Panc1 (cell line): Measurements from ENCODE around the gene RUVBL1. TPM values are rescaled to one million over a fixed set of nuclear protein-coding genes. Genes with fewer than 3 reads are reported as not detected.

ENCODE experiments used
- ATAC-seq: fragments of 200-7000 bp; cut with Tn5 transposase; 2 replicates; pipeline ENCODE4 v1.9.1; 2020; ENCODE audit warnings: mild to moderate bottlenecking, moderate library complexity
- BruUV-seq: library from RNA; stranded (reverse); fragments of 400-500 nt; replicated peaks from 2 replicates; lab custom pipeline; 2021; lab: Mats Ljungman, UMichigan
- CTCF ChIA-PET: fragments of 300-600 bp; sonication (Branson Sonifier 250); formaldehyde crosslinking; loops from one replicate; lab custom pipeline; 2022; ENCODE audit warnings: antibody characterized with exemption; lab: Charles Lee
- POLR2A ChIA-PET: fragments of 300-600 bp; sonication (Branson Sonifier 250); formaldehyde crosslinking; loops from one replicate; lab custom pipeline; 2022; ENCODE audit warnings: antibody characterized with exemption; lab: Charles Lee
- DNase-seq: peaks from one replicate; pipeline ENCODE4 v3.0.0-alpha.2; 2010; ENCODE audit warnings: low read depth, low spot score
- H3K27ac ChIP-seq: 2 replicates; pipeline ENCODE4 v1.5.1; 2011; ENCODE audit warnings: mild to moderate bottlenecking, low read length, inconsistent platforms
- H3K27me3 ChIP-seq: fragments of 200-500 bp; sonication (Bioruptor generic); 2 replicates; pipeline ENCODE4 v1.6.0; 2014; ENCODE audit warnings: low read length, inconsistent platforms; ENCODE audit not compliant: control insufficient read depth, insufficient read depth
- H3K36me3 ChIP-seq: fragments of 200-500 bp; sonication (Bioruptor generic); 2 replicates; pipeline ENCODE4 v1.5.1; 2014; ENCODE audit warnings: inconsistent platforms, mild to moderate bottlenecking, low read length, moderate library complexity; ENCODE audit not compliant: control insufficient read depth, insufficient read depth
- H3K4me1 ChIP-seq: 2 replicates; pipeline ENCODE4 v1.5.1; 2011; ENCODE audit warnings: inconsistent platforms, mild to moderate bottlenecking, low read length, moderate library complexity; ENCODE audit not compliant: control insufficient read depth, insufficient read depth
- H3K4me3 ChIP-seq, 2 experiments: 2 replicates each; pipeline ENCODE4 v1.5.1; 2011 to 2012; ENCODE audit warnings: low read depth in 2 of 2, low read length in 2 of 2, mild to moderate bottlenecking in 2 of 2, inconsistent platforms in 1 of 2, moderate library complexity in 1 of 2
- H3K9me3 ChIP-seq: fragments of 200-500 bp; sonication (Bioruptor generic); 2 replicates; pipeline ENCODE4 v1.5.1; 2014; ENCODE audit warnings: low read depth, mild to moderate bottlenecking, inconsistent platforms, low read length, moderate library complexity; ENCODE audit not compliant: control insufficient read depth, insufficient read depth
- POLR2AphosphoS5 ChIP-seq: IDR thresholded peaks from 2 replicates; pipeline ENCODE4 v1.6.1; 2012; ENCODE audit warnings: mild to moderate bottlenecking, low read depth, low read length, moderate library complexity
- SIN3A ChIP-seq: IDR thresholded peaks from 2 replicates; pipeline ENCODE4 v1.6.1; 2012; ENCODE audit warnings: low read depth, mild to moderate bottlenecking, low read length, moderate library complexity, borderline replicate concordance; ENCODE audit not compliant: insufficient read depth
- TCF7L2 ChIP-seq: IDR thresholded peaks from 2 replicates; pipeline ENCODE4 v1.6.1; 2011; ENCODE audit warnings: mild to moderate bottlenecking, low read depth, low read length, inconsistent platforms
- in situ Hi-C: cut with HindIII; loops from 2 replicates; pipeline ENCODE4 v1.10.0; 2016; ENCODE audit warnings: low sequenced_read_pairs, low pct_unique_long_range_greater_than_20kb
- intact Hi-C: fragments of 100-400 bp; cut with micrococcal nuclease; formaldehyde crosslinking; loops from one replicate; pipeline ENCODE4 v1.10.0; 2022; ENCODE audit not compliant: unreplicated experiment
- total RNA-seq: library from RNA; stranded (reverse); gene quantifications from one replicate; pipeline ENCODE4 v1.2.1, GENCODE V29; 2021; ENCODE audit not compliant: unreplicated experiment
- TF ChIP-seq, protein P1 (sequence below), 2 experiments: IDR thresholded peaks; 2 replicates each; pipeline ENCODE4 v1.6.1; 2011 to 2012; ENCODE audit warnings: low read depth in 2 of 2, control low read depth in 1 of 2, low read length in 1 of 2, mild to moderate bottlenecking in 1 of 2, moderate library complexity in 1 of 2; ENCODE audit not compliant: insufficient read depth in 1 of 2
- TF ChIP-seq, protein P2 (sequence below): fragments of 450-650 bp; IDR thresholded peaks from 2 replicates; pipeline ENCODE4 v1.5.1; 2017; ENCODE audit warnings: mild to moderate bottlenecking

Gene RUVBL1
- total RNA-seq, 1 experiment from 2014 or later, result 122 TPM

DNA sequence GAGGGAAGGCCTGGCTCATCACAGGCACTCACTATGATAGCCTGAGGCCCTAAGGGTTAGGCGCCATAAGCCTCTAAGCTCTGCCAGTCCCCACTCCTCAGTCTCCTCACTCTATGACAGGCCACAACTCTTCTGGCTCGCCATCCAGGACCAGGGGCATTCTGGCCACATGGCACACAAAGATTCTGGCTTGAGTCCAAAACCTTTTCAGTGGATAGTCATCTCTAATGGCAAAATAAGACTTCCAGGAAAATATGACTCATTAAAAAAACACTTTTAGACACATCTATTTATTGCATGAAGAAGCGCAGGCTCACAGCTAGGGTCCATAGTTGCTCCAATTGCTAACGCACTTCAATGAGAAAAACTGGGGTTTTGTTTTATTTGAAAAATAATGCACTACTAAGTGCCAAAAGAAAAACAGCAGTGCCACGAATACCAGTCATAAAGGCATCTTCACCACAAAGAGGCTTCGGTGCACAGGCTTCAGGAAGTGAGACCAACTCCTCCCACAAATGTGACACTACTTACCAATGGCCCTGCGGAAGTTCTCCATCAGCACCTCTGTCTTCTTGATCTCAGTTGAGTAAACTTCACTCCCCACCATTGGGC lies 11.1 kb downstream of the RUVBL1 start:
- intact Hi-C loops, result no loop called here
- Histone ChIP-seq H3K27me3 (no peaks in the 10 kb centered on the region), H3K36me3 (peaks cover 52% of the 10 kb centered on the region), H3K4me3 (no peak overlapping the region), H3K4me1 (no peaks in the 10 kb centered on the region), H3K9me3 (no peaks in the 10 kb centered on the region), H3K27ac (no peak overlapping the region)
- TF ChIP-seq POLR2AphosphoS5 (no peak), TCF7L2 (no peak)
- in situ Hi-C loops, result no loop called here
- POLR2A ChIA-PET, result no interaction called here
- BruUV-seq, result no TSS peak
- peak; percentile 22 for DNase-seq
- ATAC-seq, result peak; percentile 72; the same call in 1 of the 2 replicates
- CTCF ChIA-PET, result no interaction called here

DNA sequence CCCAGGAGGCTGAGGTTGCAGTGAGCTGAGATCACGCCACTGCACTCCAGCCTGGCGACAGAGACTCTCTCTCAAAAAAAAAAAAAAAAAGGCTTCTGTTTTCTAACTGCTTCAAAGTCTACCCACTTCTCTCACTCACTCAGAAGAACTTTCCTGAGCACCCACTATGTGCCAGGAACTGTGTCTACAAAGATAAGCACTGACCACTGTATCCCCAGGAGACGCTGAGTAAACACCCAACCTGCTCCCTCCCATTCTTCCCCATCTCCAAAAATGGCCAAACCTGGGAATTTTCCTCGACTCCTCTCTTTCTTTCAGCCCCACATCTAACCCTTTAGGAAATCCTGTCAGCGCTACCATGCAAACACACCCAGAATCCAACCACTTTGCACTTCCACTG lies 12.5 kb downstream of the RUVBL1 start:
- no peak for DNase-seq
- Histone ChIP-seq H3K36me3 (peaks cover 48% of the 10 kb centered on the region), H3K27ac (no peak overlapping the region), H3K9me3 (no peaks in the 10 kb centered on the region), H3K4me3 (no peak overlapping the region), H3K27me3 (no peaks in the 10 kb centered on the region), H3K4me1 (no peaks in the 10 kb centered on the region)
- TF ChIP-seq TCF7L2 (no peak), SIN3A (no peak), POLR2AphosphoS5 (no peak)
- TF ChIP-seq, protein P1, sequence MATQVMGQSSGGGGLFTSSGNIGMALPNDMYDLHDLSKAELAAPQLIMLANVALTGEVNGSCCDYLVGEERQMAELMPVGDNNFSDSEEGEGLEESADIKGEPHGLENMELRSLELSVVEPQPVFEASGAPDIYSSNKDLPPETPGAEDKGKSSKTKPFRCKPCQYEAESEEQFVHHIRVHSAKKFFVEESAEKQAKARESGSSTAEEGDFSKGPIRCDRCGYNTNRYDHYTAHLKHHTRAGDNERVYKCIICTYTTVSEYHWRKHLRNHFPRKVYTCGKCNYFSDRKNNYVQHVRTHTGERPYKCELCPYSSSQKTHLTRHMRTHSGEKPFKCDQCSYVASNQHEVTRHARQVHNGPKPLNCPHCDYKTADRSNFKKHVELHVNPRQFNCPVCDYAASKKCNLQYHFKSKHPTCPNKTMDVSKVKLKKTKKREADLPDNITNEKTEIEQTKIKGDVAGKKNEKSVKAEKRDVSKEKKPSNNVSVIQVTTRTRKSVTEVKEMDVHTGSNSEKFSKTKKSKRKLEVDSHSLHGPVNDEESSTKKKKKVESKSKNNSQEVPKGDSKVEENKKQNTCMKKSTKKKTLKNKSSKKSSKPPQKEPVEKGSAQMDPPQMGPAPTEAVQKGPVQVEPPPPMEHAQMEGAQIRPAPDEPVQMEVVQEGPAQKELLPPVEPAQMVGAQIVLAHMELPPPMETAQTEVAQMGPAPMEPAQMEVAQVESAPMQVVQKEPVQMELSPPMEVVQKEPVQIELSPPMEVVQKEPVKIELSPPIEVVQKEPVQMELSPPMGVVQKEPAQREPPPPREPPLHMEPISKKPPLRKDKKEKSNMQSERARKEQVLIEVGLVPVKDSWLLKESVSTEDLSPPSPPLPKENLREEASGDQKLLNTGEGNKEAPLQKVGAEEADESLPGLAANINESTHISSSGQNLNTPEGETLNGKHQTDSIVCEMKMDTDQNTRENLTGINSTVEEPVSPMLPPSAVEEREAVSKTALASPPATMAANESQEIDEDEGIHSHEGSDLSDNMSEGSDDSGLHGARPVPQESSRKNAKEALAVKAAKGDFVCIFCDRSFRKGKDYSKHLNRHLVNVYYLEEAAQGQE (IDR thresholded peaks at IDR 0.05; ENCODE audit: insufficient read depth in 1 of 2, low read depth in 2 of 2, low read length in 1 of 2), result no peak
- TF ChIP-seq, protein P2, sequence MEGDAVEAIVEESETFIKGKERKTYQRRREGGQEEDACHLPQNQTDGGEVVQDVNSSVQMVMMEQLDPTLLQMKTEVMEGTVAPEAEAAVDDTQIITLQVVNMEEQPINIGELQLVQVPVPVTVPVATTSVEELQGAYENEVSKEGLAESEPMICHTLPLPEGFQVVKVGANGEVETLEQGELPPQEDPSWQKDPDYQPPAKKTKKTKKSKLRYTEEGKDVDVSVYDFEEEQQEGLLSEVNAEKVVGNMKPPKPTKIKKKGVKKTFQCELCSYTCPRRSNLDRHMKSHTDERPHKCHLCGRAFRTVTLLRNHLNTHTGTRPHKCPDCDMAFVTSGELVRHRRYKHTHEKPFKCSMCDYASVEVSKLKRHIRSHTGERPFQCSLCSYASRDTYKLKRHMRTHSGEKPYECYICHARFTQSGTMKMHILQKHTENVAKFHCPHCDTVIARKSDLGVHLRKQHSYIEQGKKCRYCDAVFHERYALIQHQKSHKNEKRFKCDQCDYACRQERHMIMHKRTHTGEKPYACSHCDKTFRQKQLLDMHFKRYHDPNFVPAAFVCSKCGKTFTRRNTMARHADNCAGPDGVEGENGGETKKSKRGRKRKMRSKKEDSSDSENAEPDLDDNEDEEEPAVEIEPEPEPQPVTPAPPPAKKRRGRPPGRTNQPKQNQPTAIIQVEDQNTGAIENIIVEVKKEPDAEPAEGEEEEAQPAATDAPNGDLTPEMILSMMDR, result no peak
- ChIA-PET CTCF (no interaction called here), POLR2A (no interaction called here)
- intact Hi-C loops (no loop called here), in situ Hi-C loops (no loop called here)
- no TSS peak for BruUV-seq
- no peak for ATAC-seq

DNA sequence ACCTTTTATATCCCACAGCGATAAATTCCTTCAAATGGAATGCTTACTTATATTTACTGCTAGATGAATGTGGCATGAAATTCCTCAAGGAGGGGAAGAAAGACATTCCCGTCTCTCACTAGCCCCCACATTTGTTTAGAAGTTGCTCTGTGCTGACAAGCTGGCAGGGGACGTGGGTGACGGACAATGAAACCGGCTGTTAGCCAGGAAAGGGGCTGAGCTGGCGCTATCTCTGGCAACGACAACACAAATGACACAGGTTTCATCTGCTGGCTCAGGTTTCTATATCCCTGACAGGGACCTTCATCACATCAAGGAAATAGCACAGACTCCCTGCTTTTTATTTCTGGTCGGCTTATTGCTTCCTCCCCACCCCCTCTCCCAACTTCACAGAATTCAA lies 15.8 kb downstream of the RUVBL1 start:
- Histone ChIP-seq H3K4me1 (no peaks in the 10 kb centered on the region), H3K36me3 (peaks cover 33% of the 10 kb centered on the region), H3K4me3 (no peak overlapping the region), H3K9me3 (no peaks in the 10 kb centered on the region), H3K27ac (no peak overlapping the region), H3K27me3 (no peaks in the 10 kb centered on the region)
- CTCF ChIA-PET, result no interaction called here
- TSS peak; percentile 13 for BruUV-seq
- in situ Hi-C loops, result no loop called here
- TF ChIP-seq SIN3A (no peak), POLR2AphosphoS5 (no peak), TCF7L2 (no peak)
- TF ChIP-seq, protein P1 (IDR thresholded peaks at IDR 0.05; ENCODE audit: insufficient read depth in 1 of 2, low read depth in 2 of 2, low read length in 1 of 2), result no peak
- TF ChIP-seq, protein P2, result no peak
- DNase-seq, result no peak
- POLR2A ChIA-PET, result no interaction called here
- ATAC-seq, result no peak
- intact Hi-C loops, result no loop called here
